Neural progenitor cell (in vitro differentiated cells): ENCODE measurements around the gene FUCA2. TPM values are rescaled to one million over a fixed set of nuclear protein-coding genes. Genes with fewer than 3 reads are reported as not detected.

ENCODE experiments used
- DNase-seq: peaks from one replicate; pipeline ENCODE4 v3.0.0-alpha.2; 2016; ENCODE audit warnings: low spot score
- H2AFZ ChIP-seq: fragments of 200-600 bp; sonication (generic); replicated peaks from 2 replicates; pipeline ENCODE4 v1.6.1; 2016; ENCODE audit warnings: antibody characterized with exemption
- H3F3A ChIP-seq: fragments of 200-600 bp; sonication (generic); 2 replicates; pipeline ENCODE4 v1.6.1; 2016; ENCODE audit warnings: antibody characterized with exemption, low read depth
- H3K27ac ChIP-seq: fragments of 200-600 bp; sonication (generic); 2 replicates; pipeline ENCODE4 v1.5.1; 2016; ENCODE audit warnings: mild to moderate bottlenecking
- H3K27me3 ChIP-seq: fragments of 200-600 bp; sonication (generic); 2 replicates; pipeline ENCODE4 v1.6.1; 2016; ENCODE audit warnings: mild to moderate bottlenecking, moderate library complexity
- H3K36me3 ChIP-seq: fragments of 200-600 bp; sonication (generic); 2 replicates; pipeline ENCODE4 v1.5.1; 2016
- H3K4me1 ChIP-seq: fragments of 200-600 bp; sonication (generic); 2 replicates; pipeline ENCODE4 v1.6.1; 2016; ENCODE audit warnings: mixed run types
- H3K4me2 ChIP-seq: fragments of 200-600 bp; sonication (generic); 2 replicates; pipeline ENCODE4 v1.6.1; 2016
- H3K4me3 ChIP-seq: fragments of 200-600 bp; sonication (generic); 2 replicates; pipeline ENCODE4 v1.5.1; 2016
- H3K79me2 ChIP-seq: fragments of 200-600 bp; sonication (generic); 2 replicates; pipeline ENCODE4 v1.6.1; 2016; ENCODE audit warnings: low read depth
- H3K9ac ChIP-seq: fragments of 200-600 bp; sonication (generic); 2 replicates; pipeline ENCODE4 v1.6.1; 2016
- H3K9me3 ChIP-seq: fragments of 200-600 bp; sonication (generic); 2 replicates; pipeline ENCODE4 v1.5.1; 2016; ENCODE audit warnings: low read depth
- H4K20me1 ChIP-seq: fragments of 200-600 bp; sonication (generic); 2 replicates; pipeline ENCODE4 v1.6.1; 2016; ENCODE audit warnings: low read depth
- H3K27ac Mint-ChIP-seq: 3 replicates; pipeline ENCODE4 v1.8.0; 2021; ENCODE audit warnings: mixed read lengths
- H3K27me3 Mint-ChIP-seq: 2 replicates; pipeline ENCODE4 v1.8.0; 2022; ENCODE audit warnings: low read depth, mild to moderate bottlenecking, inconsistent platforms, moderate library complexity, mixed read lengths; ENCODE audit not compliant: insufficient read depth
- H3K36me3 Mint-ChIP-seq: 3 replicates; pipeline ENCODE4 v1.8.0; 2021; ENCODE audit warnings: mixed read lengths
- H3K4me1 Mint-ChIP-seq: 3 replicates; pipeline ENCODE4 v1.8.0; 2021; ENCODE audit warnings: mixed read lengths
- H3K4me3 Mint-ChIP-seq: 3 replicates; pipeline ENCODE4 v1.8.0; 2021; ENCODE audit warnings: mild to moderate bottlenecking, moderate library complexity, mixed read lengths
- H3K9me3 Mint-ChIP-seq: 3 replicates; pipeline ENCODE4 v1.8.0; 2020; ENCODE audit warnings: mixed read lengths
- EZH2 ChIP-seq: fragments of 200-600 bp; sonication (generic); IDR thresholded peaks from 2 replicates; pipeline ENCODE4 v1.6.1; 2017; ENCODE audit warnings: antibody characterized with exemption, mild to moderate bottlenecking, moderate library complexity
- EZH2phosphoT487 ChIP-seq: fragments of 200-600 bp; sonication (generic); IDR thresholded peaks from 2 replicates; pipeline ENCODE4 v1.6.1; 2017; ENCODE audit warnings: antibody characterized with exemption
- total RNA-seq: library from RNA; depleted of rRNA; stranded (reverse); fragments of >200 nt; gene quantifications from 2 replicates; pipeline ENCODE4 v1.2.3, GENCODE V29; 2015; ENCODE audit warnings: low replicate concordance
- TF ChIP-seq, protein P1 (sequence below): fragments of 200-600 bp; sonication (generic); IDR thresholded peaks from 2 replicates; pipeline ENCODE4 v1.5.1; 2017; ENCODE audit warnings: antibody characterized with exemption, mild to moderate bottlenecking

FUCA2 gene
- total RNA-seq, 1 donor from 2014 or later, result 37.4 TPM

DNA sequence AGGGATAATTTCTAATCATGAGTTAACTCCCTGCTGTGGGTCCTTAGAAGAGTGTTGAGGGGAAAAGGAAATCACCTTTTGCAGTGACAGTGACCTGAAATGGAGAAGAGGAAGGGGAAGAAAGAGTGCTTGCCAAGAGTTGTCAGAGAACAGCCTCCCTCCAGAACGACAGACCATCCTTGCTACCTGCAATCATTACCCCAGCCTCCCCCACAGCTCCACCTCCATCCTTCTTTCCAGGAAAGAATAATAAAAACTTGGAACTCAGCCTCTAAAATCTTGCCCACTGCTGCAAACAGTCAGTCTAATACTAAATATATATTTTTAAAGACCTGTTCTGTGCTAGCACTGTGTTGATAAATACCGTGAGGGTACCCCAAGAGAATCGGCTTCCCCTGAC, 28.7 kb upstream of the FUCA2 start:
- H3K27me3 Mint-ChIP-seq, result peaks cover 10% of the 10 kb centered on the region
- H3K79me2 ChIP-seq, result no peaks in the 10 kb centered on the region
- no peaks in the 10 kb centered on the region for H3K36me3 ChIP-seq
- no peaks in the 10 kb centered on the region for H3K36me3 Mint-ChIP-seq
- no peaks in the 10 kb centered on the region for H3K4me1 ChIP-seq
- H3K4me2 ChIP-seq, result no peak overlapping the region
- no peaks in the 10 kb centered on the region for H3K9me3 ChIP-seq
- no peak overlapping the region for H3K27ac Mint-ChIP-seq
- TF ChIP-seq, protein P1, sequence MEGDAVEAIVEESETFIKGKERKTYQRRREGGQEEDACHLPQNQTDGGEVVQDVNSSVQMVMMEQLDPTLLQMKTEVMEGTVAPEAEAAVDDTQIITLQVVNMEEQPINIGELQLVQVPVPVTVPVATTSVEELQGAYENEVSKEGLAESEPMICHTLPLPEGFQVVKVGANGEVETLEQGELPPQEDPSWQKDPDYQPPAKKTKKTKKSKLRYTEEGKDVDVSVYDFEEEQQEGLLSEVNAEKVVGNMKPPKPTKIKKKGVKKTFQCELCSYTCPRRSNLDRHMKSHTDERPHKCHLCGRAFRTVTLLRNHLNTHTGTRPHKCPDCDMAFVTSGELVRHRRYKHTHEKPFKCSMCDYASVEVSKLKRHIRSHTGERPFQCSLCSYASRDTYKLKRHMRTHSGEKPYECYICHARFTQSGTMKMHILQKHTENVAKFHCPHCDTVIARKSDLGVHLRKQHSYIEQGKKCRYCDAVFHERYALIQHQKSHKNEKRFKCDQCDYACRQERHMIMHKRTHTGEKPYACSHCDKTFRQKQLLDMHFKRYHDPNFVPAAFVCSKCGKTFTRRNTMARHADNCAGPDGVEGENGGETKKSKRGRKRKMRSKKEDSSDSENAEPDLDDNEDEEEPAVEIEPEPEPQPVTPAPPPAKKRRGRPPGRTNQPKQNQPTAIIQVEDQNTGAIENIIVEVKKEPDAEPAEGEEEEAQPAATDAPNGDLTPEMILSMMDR, result no peak
- TF ChIP-seq EZH2phosphoT487 (no peak), EZH2 (no peak)
- peaks cover 46% of the 10 kb centered on the region for H3K27me3 ChIP-seq
- H3K4me1 Mint-ChIP-seq, result peaks cover 25% of the 10 kb centered on the region
- H2AFZ ChIP-seq, result no peak overlapping the region
- no peak for DNase-seq
- no peak overlapping the region for H3K4me3 Mint-ChIP-seq
- no peaks in the 10 kb centered on the region for H3K9me3 Mint-ChIP-seq
- H3K27ac ChIP-seq, result no peak overlapping the region
- no peak overlapping the region for H3K9ac ChIP-seq
- H3F3A ChIP-seq, result peaks cover 16% of the 10 kb centered on the region
- H3K4me3 ChIP-seq, result no peak overlapping the region
- no peaks in the 10 kb centered on the region for H4K20me1 ChIP-seq

DNA sequence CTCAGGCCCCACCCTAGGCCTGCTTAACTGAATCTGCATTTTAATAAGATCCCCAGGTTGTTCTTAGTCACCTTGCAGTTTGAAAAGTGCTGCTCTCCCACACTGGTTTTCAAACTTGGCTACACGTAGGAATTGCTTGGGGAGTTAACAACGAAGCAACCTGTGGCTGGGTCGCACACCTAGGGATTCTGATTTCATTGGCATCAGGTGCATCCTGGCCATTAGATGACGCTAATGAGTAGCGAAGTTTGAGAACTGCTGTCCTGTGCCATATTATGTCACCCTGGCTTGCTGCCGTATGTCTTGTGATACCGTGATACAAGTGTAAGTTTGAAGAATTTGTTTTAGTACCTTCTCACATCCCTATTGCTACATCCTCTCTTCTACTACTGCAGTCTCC, 28.2 kb upstream of the FUCA2 start:
- H3K4me2 ChIP-seq, result no peak overlapping the region
- peaks cover 13% of the 10 kb centered on the region for H3K27me3 Mint-ChIP-seq
- DNase-seq, result peak; percentile 10
- H3K36me3 ChIP-seq, result no peaks in the 10 kb centered on the region
- peaks cover 29% of the 10 kb centered on the region for H3K4me1 Mint-ChIP-seq
- H3K36me3 Mint-ChIP-seq, result no peaks in the 10 kb centered on the region
- H4K20me1 ChIP-seq, result no peaks in the 10 kb centered on the region
- no peak overlapping the region for H3K4me3 Mint-ChIP-seq
- no peaks in the 10 kb centered on the region for H3K9me3 ChIP-seq
- no peak for TF ChIP-seq EZH2
- TF ChIP-seq, protein P1, result peak; percentile 39
- H3K27me3 ChIP-seq, result peaks cover 50% of the 10 kb centered on the region
- no peaks in the 10 kb centered on the region for H3K4me1 ChIP-seq
- no peak overlapping the region for H3K9ac ChIP-seq
- no peak overlapping the region for H3K4me3 ChIP-seq
- no peak overlapping the region for H3K27ac ChIP-seq
- H3K9me3 Mint-ChIP-seq, result no peaks in the 10 kb centered on the region
- no peaks in the 10 kb centered on the region for H3K79me2 ChIP-seq
- H2AFZ ChIP-seq, result no peak overlapping the region
- H3K27ac Mint-ChIP-seq, result no peak overlapping the region
- H3F3A ChIP-seq, result peaks cover 16% of the 10 kb centered on the region

DNA sequence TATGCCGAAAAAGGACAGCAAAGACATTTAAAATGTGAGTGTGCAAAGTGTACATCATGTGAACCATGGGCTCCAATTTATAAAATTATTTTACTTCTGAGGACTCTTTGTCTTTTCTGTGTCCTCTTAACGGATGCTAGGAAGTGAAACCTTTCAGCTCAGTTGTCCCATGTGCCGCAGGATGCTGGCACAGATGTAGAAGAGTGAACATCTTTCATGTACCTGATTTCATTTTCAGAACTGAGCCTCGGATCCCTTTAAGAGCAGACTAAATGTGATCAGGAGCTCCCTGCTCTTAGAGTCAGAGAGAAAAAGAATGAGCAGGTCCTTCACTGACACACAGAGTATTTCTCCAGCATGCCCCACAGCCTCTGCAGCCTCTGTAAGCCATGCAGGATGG, 27.6 kb upstream of the FUCA2 start:
- H3K4me3 Mint-ChIP-seq, result no peak overlapping the region
- H3K4me3 ChIP-seq, result no peak overlapping the region
- H3K4me1 Mint-ChIP-seq, result peaks cover 29% of the 10 kb centered on the region

More for the DNA sequence above, 27.6 kb upstream of the FUCA2 start:
- Histone ChIP-seq H3K4me1 (no peaks in the 10 kb centered on the region), H3K9ac (no peak overlapping the region), H3K27me3 (peaks cover 54% of the 10 kb centered on the region), H2AFZ (no peak overlapping the region), H4K20me1 (no peaks in the 10 kb centered on the region), H3K27ac (no peak overlapping the region), H3F3A (peaks cover 16% of the 10 kb centered on the region), H3K79me2 (no peaks in the 10 kb centered on the region), H3K36me3 (no peaks in the 10 kb centered on the region), H3K9me3 (no peaks in the 10 kb centered on the region), H3K4me2 (no peak overlapping the region)
- DNase-seq, result no peak
- Mint-ChIP-seq H3K27me3 (peaks cover 14% of the 10 kb centered on the region), H3K9me3 (no peaks in the 10 kb centered on the region), H3K27ac (no peak overlapping the region), H3K36me3 (no peaks in the 10 kb centered on the region)
- TF ChIP-seq EZH2, result no peak
- no peak for TF ChIP-seq EZH2phosphoT487
- TF ChIP-seq, protein P1, result no peak
